Activated CD4-positive, alpha-beta T cell treated with anti-CD3 and anti-CD28 coated beads for 36 hours (primary cell): ENCODE results near the gene BTRC. TPM values are rescaled to one million over a fixed set of nuclear protein-coding genes. Genes with fewer than 3 reads are reported as not detected.

Source experiments
- ATAC-seq: fragments of 200-7000 bp; cut with Tn5 transposase; one replicate; pipeline ENCODE4 v1.10.0; 2021; ENCODE audit warnings: mild to moderate bottlenecking, moderate library complexity
- CTCF ChIA-PET: fragments of 350-600 bp; sonication (Branson Sonifier 250); formaldehyde crosslinking; loops from one replicate; lab custom pipeline; 2021; ENCODE audit warnings: antibody characterized with exemption; lab: Charles Lee
- POLR2A ChIA-PET: fragments of 350-600 bp; sonication (Branson Sonifier 250); formaldehyde crosslinking; loops from one replicate; lab custom pipeline; 2021; ENCODE audit warnings: antibody characterized with exemption, inconsistent platforms; lab: Charles Lee
- DNase-seq: peaks from one replicate; pipeline ENCODE4 v3.0.0-alpha.2; 2020
- H3K27ac Mint-ChIP-seq: one replicate; pipeline ENCODE4 v1.8.0; 2021; ENCODE audit warnings: mixed read lengths
- H3K27me3 Mint-ChIP-seq: one replicate; pipeline ENCODE4 v1.8.0; 2021; ENCODE audit warnings: mixed read lengths
- H3K36me3 Mint-ChIP-seq: one replicate; pipeline ENCODE4 v1.8.0; 2021; ENCODE audit warnings: low read depth, mixed read lengths
- H3K4me1 Mint-ChIP-seq: one replicate; pipeline ENCODE4 v1.8.0; 2021; ENCODE audit warnings: mixed read lengths
- H3K4me3 Mint-ChIP-seq: one replicate; pipeline ENCODE4 v1.8.0; 2021; ENCODE audit warnings: mild to moderate bottlenecking, moderate library complexity, mixed read lengths
- H3K9me3 Mint-ChIP-seq: one replicate; pipeline ENCODE4 v1.8.0; 2021; ENCODE audit warnings: low read depth, mixed read lengths
- intact Hi-C, 2 experiments: fragments of 100-400 bp; cut with DNase I in 1 of 2; cut with micrococcal nuclease in 1 of 2; formaldehyde crosslinking; loops; one replicate each; pipeline versions ENCODE4 v1.14.2 to v1.15.1; 2022 to 2024; cut with DNase I, micrococcal nuclease
- total RNA-seq, 2 experiments: library from RNA; stranded (reverse); gene quantifications; one replicate each; pipeline ENCODE4 v1.2.3, GENCODE V29; 2021

BTRC gene
- total RNA-seq, 2 experiments from 2014 or later: 15.5 to 18.7 TPM

DNA sequence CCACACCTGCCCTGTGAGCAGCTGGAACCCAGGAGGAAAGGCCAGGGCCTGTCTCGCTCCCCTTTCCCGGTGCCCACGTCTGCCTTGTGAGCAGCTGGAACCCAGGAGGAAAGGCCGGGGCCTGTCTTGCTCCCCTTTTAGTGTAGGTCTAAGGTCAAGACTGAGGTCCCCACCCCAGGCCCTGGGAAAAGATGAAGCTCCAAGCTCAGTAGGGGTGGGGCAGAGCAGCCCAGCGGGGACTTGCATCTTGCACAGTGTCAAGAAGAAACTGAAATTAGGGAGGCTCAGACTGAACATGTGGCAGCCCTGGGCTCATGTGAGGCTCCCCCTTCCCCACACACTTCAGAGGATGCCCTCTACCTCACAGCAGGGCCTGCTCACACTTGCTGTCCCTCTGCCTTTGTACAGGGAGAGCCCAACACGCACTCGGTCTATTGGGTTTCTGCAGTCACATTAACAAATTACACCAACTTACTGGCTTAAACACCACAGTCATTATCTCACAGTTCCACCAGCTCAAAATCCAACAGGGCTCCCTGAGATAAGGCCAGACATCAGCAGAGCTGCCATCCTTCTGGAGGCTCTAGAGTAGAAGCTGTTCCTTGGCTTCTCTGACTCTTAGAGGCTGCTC, 221.7 kb downstream of the BTRC start:
- Mint-ChIP-seq H3K27me3 (no peaks in the 10 kb centered on the region), H3K4me1 (no peaks in the 10 kb centered on the region), H3K36me3 (peaks cover 6% of the 10 kb centered on the region), H3K4me3 (no peak overlapping the region), H3K9me3 (no peaks in the 10 kb centered on the region), H3K27ac (no peak overlapping the region)
- POLR2A ChIA-PET: interaction anchor here (0.6 kb wide), 1 partner anchor 72 kb away, joined by 6 read pairs; no protein-coding TSS in a partner anchor
- intact Hi-C loops: no loop called here
- no peak for DNase-seq
- peak; percentile 18 for ATAC-seq
- CTCF ChIA-PET: interaction anchor here (0.7 to 1.0 kb wide), 2 partner anchors 10 to 40 kb away, joined by 3 to 4 read pairs; no protein-coding TSS in a partner anchor

DNA sequence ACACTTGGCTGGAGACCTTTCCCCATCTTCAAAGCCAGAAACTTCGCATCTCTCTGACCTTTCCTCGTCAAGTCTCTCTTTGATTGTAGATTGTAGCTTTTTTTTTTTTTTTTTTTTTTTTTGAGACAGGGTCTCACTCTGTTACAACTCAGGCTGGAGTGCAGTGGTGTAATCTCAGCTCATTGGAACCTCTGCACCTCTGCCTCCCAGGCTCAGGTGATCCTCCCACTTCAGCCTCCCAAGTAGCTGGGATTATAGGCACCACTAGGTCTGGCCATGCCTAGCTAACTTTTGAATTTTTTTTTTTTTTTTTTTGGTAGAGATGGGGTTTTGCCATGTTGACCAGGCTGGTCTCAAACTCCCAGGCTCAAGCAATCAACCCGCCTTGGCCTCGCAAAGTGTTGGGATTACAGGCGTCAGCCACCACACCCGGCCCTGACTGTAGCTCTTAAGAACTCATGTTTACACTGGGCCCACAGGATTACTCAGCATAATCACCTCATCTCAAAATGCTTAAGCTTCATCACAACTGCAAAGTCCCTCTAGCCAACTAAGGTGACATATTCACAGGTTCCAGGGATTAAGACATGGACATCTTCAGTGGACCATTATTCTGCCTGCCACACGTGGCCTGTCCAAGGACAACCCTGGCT, 222.4 kb downstream of the BTRC start:
- Mint-ChIP-seq H3K4me1 (no peaks in the 10 kb centered on the region), H3K27me3 (no peaks in the 10 kb centered on the region), H3K36me3 (peaks cover 7% of the 10 kb centered on the region), H3K27ac (no peak overlapping the region), H3K4me3 (no peak overlapping the region), H3K9me3 (no peaks in the 10 kb centered on the region)
- DNase-seq: no peak
- POLR2A ChIA-PET: interaction anchor here (0.5 to 0.6 kb wide), 2 partner anchors 58 to 73 kb away, joined by 4 to 6 read pairs; no protein-coding TSS in a partner anchor
- intact Hi-C loops: no loop called here
- CTCF ChIA-PET: interaction anchor here (0.7 to 1.0 kb wide), 2 partner anchors 10 to 40 kb away, joined by 3 to 4 read pairs; no protein-coding TSS in a partner anchor
- ATAC-seq: no peak

DNA sequence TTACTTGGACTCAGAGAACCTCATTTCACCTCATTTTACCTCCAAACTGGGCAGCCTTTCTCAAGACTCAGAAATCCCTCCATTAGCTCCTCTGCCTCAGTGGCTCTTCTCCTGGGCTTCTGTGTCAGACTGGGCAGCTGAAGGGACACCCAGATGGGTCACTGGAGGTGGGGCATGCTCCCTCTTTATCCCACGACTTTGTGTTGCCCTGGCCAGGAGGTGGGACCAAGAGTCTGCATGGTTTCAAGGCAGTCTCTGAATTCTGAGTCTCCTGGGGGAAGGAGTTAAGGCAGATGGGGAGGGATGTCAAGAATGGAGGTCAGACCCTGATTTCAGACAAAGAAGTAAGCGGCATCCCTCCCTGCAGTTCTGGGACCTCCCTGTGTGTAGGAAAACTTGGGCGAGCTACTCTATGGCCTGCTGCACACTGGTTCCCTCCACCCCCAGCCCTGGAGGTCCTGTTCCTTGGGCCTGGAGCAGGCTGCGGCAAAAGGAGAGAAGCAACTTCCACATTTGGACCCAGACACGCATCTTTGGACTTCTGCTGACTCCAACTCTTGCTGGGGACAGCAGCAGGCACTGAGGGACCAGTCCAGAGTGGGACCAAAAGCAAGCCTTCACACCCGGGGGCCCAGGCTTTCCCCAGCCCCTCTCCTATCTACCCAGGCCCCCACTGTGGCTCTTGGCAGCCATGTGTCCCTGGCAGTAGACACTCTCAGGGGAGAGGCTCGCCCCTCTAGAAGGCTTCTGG, 223.3 kb downstream of the BTRC start:
- CTCF ChIA-PET: no interaction called here
- H3K27me3 Mint-ChIP-seq: no peaks in the 10 kb centered on the region
- H3K4me3 Mint-ChIP-seq: no peak overlapping the region
- peaks cover 9% of the 10 kb centered on the region for H3K36me3 Mint-ChIP-seq
- intact Hi-C loops: no loop called here
- POLR2A ChIA-PET: no interaction called here
- H3K9me3 Mint-ChIP-seq: no peaks in the 10 kb centered on the region
- DNase-seq (no peak), ATAC-seq (no peak)
- no peak overlapping the region for H3K27ac Mint-ChIP-seq
- H3K4me1 Mint-ChIP-seq: no peaks in the 10 kb centered on the region

DNA sequence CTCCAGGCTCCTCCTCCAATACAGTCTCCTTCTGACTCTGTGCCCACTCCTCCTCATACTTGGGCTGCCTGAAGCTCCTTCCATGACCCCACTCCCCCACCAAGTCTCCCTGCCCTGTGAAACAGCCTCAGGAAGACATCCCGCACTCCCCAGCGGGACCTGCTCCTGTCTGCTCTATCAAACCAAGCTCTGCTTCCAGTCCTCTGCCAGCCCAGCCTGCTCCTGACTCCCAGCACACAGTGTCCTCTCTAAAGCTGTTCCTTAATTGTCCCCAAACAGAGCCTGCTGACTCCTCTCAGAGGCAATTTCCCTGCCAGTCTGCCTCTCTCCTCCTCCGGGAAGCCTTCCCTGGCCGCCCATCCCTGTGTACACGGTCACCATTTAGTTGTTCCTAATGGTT, 224.2 kb downstream of the BTRC start:
- DNase-seq (no peak), ATAC-seq (no peak)
- Mint-ChIP-seq H3K9me3 (no peaks in the 10 kb centered on the region), H3K27me3 (no peaks in the 10 kb centered on the region), H3K4me1 (no peaks in the 10 kb centered on the region), H3K4me3 (no peak overlapping the region), H3K36me3 (peaks cover 9% of the 10 kb centered on the region), H3K27ac (no peak overlapping the region)
- intact Hi-C loops: no loop called here
- POLR2A ChIA-PET: no interaction called here
- CTCF ChIA-PET: no interaction called here

DNA sequence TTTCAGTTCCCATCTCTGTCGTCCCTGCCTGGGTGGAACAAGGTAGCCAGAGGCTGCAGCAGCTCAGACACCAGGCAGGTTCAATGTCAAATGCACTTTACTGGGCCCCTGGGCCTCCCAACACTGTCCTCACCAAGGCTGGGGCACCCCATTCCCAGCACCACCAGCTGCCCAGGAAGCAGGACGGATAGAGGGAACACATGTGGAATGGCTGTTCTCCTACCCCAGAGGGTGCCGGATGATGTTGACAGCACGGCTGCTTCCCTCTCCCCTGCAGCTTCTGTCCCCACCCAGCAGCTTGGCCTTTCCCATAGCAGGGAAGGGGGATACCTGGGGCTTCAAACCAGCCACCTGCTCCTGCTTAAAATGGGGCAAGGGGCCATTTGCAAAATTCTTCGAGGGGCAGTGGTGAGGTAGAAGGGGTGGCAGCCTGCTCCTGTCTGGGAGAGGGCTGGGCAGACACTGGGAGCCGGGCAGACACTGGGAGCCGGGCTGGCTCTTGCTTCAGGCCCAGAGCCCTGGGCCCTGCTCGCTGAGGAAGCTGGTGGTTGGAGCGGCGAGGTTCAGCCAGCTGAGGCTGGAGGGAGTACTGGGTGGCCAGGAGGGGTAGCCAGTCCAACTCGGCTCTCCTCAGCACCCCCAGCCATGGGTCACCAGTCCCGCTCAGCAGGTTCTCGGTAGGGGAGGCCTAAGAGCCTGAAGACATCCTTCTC, 225.0 kb downstream of the BTRC start:
- ChIA-PET CTCF (interaction anchor here (0.6 kb wide), 1 partner anchor 365 kb away, joined by 4 read pairs; no protein-coding TSS in a partner anchor), POLR2A (no interaction called here)
- Mint-ChIP-seq H3K4me1 (no peaks in the 10 kb centered on the region), H3K36me3 (peaks cover 9% of the 10 kb centered on the region), H3K9me3 (no peaks in the 10 kb centered on the region), H3K27ac (no peak overlapping the region), H3K27me3 (no peaks in the 10 kb centered on the region), H3K4me3 (no peak overlapping the region)
- no peak for DNase-seq
- intact Hi-C loops: no loop called here
- ATAC-seq: no peak

DNA sequence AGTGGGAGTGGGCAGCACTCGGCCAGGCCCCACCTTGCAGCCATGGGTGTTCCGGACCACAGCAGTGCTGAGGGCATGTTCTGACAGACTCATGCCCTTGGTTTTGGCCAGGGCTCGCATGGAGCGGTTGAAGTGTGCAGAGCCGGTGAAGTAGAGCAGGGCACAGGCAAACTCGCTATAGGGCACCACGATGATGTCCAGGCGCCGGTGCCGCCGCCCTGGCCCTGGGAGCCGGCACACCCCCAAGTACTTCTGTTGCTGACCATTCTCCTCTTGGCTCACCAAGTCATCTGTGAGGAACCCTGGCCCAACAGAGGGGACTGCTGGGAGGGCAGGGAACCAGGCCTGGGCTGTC, 225.5 kb downstream of the BTRC start:
- ATAC-seq (no peak), DNase-seq (no peak)
- Mint-ChIP-seq H3K27me3 (no peaks in the 10 kb centered on the region), H3K27ac (no peak overlapping the region), H3K4me3 (no peak overlapping the region), H3K4me1 (no peaks in the 10 kb centered on the region), H3K9me3 (no peaks in the 10 kb centered on the region), H3K36me3 (peaks cover 12% of the 10 kb centered on the region)
- CTCF ChIA-PET: no interaction called here
- intact Hi-C loops: no loop called here
- POLR2A ChIA-PET: no interaction called here

DNA sequence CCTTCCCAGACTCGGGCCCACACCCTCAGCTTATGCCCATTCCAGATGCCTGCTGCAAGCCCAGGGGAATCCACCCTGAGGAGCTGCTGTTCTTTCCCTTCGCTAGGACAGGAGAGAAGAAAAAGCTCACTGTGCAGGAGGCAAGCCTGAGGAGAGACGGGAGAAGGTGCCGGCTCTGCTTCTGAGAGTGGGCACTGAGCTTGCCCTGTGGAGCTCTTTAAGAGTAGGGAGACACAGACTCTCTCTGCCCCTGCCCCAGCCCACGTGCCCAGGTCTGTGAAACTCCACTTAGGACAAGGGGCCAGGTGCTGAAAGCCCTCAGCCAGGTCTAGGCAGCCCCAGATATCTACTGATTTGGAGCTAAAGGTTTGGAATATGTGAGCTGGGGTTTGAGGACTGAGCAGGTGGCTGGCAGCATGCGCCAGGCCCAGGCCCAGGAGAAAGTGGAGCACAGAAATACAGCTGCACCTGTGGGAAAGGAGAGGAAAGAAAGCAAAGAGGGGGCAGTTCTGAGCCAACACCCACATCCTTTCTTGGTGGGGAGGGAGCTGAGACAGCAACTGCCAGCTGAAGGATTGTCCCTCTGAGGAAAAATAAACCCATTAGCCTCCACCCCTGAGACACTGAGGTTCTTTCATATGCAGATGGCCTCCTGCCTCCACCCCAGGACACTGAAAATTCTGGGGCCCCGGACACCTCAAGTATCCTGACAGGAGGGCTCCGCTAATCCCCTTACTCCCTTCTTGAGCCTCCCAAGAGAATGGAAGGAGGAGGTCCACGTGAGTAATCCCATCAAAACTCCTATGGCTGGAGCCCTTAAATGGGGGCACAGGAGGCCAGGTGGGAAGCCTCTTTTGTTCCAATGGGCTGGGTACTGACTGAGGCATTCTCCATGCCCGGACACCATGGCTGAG, 226.8 kb downstream of the BTRC start:
- ATAC-seq (no peak), DNase-seq (no peak)
- no peaks in the 10 kb centered on the region for H3K9me3 Mint-ChIP-seq
- no peaks in the 10 kb centered on the region for H3K27me3 Mint-ChIP-seq
- intact Hi-C loops: no loop called here
- peaks cover 19% of the 10 kb centered on the region for H3K36me3 Mint-ChIP-seq
- no peak overlapping the region for H3K27ac Mint-ChIP-seq
- H3K4me3 Mint-ChIP-seq: no peak overlapping the region
- ChIA-PET POLR2A (no interaction called here), CTCF (interaction anchor here (0.6 to 1.1 kb wide), 5 partner anchors 22 to 551 kb away, joined by 3 to 5 read pairs (median 3); no protein-coding TSS in a partner anchor)
- H3K4me1 Mint-ChIP-seq: no peaks in the 10 kb centered on the region

DNA sequence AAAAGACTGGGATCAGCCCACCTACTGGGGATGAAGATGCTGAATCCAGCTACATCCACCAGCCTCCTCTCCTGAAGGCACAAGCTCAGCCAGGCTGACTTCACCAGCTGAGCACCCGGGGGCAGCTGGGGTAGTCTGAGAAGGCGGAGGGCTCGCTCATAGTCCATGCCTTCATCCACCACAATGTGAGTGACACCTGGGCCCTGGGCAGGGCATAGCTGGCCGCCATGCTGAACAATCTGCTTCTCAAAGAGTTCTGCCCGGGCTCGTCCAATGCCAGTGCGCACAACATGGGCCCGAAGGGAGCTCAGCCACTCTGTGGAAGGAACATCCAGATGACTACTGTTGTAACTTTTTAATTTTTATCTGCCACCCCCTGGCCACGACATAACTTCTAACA, 231.9 kb downstream of the BTRC start:
- DNase-seq: no peak
- Mint-ChIP-seq H3K36me3 (peaks cover 19% of the 10 kb centered on the region), H3K4me3 (no peak overlapping the region), H3K27ac (peak overlapping the region; percentile 8), H3K27me3 (no peaks in the 10 kb centered on the region), H3K4me1 (peaks cover 18% of the 10 kb centered on the region), H3K9me3 (no peaks in the 10 kb centered on the region)
- ChIA-PET POLR2A (no interaction called here), CTCF (interaction anchor here (0.9 to 1.2 kb wide), 3 partner anchors 10 to 193 kb away, joined by 3 to 5 read pairs (median 4); no protein-coding TSS in a partner anchor)
- no peak for ATAC-seq
- intact Hi-C loops: loop anchor here (5.0 kb wide), 2 partner anchors 196 to 524 kb away; partner anchors contain the start of genes KAZALD1 (in 1 of the 2) and NPM3 (in 1 of the 2)

DNA sequence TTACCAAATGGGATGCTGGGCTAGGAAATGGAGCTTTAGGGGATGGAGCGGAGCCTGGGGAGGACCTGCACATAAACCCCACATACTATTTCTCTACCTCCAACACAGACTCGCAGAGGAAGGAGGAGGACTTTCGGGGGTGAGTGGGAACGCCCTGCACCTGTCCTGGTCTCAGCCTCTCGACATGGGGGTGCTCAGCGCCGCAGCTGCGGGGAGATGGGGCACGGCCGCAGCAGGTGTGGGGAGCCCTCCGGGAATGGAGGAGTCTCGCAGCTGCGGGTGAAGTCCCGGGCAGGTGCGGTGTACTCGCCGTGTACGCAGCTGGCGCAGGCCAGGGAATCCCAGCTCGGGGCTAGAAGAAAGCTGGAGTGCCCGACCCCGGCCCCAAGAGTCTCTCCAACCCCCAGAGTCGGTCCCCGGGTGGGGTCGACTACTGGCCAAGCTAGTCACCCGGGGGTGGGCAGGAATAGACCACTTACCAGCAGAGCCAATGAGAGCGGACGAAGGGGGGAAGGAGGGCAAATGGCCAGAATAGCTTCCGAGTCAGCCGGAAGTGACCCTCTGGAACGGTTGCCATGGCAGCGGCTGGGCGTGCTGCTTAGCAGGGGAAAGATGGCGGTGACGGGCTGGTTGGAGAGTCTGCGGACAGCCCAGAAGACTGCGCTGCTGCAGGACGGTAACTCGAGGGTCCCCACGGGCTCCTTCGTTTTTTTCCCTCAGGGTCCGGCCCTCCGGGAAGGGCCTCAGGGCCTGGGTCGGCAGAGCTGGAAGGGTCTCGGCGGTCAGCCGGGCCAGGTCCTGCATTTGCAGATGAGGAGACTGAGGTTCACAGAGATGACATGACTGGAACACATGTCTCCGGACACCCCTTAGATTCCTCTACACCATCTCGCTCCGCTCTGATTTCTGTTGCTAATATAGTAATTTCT, 234.0 kb downstream of the BTRC start, which contains the start of the genes DPCD and POLL:
Gene DPCD, plus strand, starts transcription at position 597 of the 929 bp plus-strand sequence. Its CDS starts 16 bp downstream, at position 613.
Gene POLL, minus strand, starts transcription at position 533 of the 929 bp plus-strand sequence. CDS start 897 bp downstream, outside the sequence.
- peak within 1 kb of the TSS; percentile 86 for H3K4me3 Mint-ChIP-seq
- H3K27me3 Mint-ChIP-seq: no peaks in the 10 kb centered on the region
- H3K36me3 Mint-ChIP-seq: peaks cover 17% of the 10 kb centered on the region
- POLR2A ChIA-PET: interaction anchor here (0.6 to 1.1 kb wide), 2 partner anchors 34 to 122 kb away, joined by 3 to 10 read pairs; no protein-coding TSS in a partner anchor
- H3K9me3 Mint-ChIP-seq: no peaks in the 10 kb centered on the region
- CTCF ChIA-PET: interaction anchor here (0.6 to 1.7 kb wide), 6 partner anchors 9 to 1106 kb away, joined by 3 to 8 read pairs (median 4); no protein-coding TSS in a partner anchor
- H3K27ac Mint-ChIP-seq: peak within 1 kb of the TSS; percentile 81
- DNase-seq (peak; percentile 97), ATAC-seq (peak; percentile 98)
- intact Hi-C loops: loop anchor here (1.0 to 5.0 kb wide), 9 partner anchors 106 to 601 kb away; partner anchors contain the start of genes NPM3 (in 2 of the 2), ARMH3 (in 1 of the 2), KAZALD1 (in 1 of the 2) and MRPL43 (in 1 of the 2)
- peaks cover 18% of the 10 kb centered on the region for H3K4me1 Mint-ChIP-seq
